Activated CD8-positive, alpha-beta memory T cell treated with anti-CD3 and anti-CD28 coated beads, Interleukin-2, amount 50 U/mL, for 4 hours (primary cell): ENCODE measurements around the gene CRTAP.
"Not testable (repeated sequence)": the region's sequence is repeated elsewhere in the genome, so short reads cannot be mapped to it uniquely, and the experiment has no call there.

Experiments
- DNase-seq: peaks from one replicate; pipeline ENCODE4 v3.0.0-alpha.2; 2020

Gene CRTAP

GRCh38 chr3:33113772-33114621 lies at the start of gene CRTAP:
Gene CRTAP (plus strand): TSS chr3:33114014. CDS start chr3:33114078, 64 bp downstream.
- peak; percentile 86 for DNase-seq

GRCh38 chr3:33064929-33065328 lies 48.9 kb upstream of the CRTAP start:
- DNase-seq = peak; percentile 39

- DNase-seq = no peak
Observed at GRCh38 chr3:33067484-33067883, 46.3 kb upstream of the CRTAP start.

DNA sequence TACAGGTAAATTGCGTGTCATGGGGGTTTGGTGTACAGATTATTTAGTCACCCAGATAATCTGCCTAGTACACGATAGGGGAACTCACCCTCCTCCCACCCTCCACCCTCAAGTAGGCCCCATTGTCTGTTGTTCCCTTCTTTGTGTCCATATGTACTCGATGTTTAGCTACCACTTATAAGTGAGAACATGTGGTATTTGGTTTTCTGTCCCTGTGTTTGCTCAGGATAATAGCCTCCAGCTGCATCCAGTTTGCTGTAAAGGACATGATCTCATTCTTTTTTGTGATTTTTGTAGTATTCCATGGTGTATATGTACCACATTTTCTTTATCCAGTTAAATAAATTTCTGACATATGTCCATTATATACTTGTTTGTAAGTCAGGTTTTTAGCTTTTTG lies 44.0 kb upstream of the CRTAP start:
- not testable (repeated sequence) for DNase-seq

DNA sequence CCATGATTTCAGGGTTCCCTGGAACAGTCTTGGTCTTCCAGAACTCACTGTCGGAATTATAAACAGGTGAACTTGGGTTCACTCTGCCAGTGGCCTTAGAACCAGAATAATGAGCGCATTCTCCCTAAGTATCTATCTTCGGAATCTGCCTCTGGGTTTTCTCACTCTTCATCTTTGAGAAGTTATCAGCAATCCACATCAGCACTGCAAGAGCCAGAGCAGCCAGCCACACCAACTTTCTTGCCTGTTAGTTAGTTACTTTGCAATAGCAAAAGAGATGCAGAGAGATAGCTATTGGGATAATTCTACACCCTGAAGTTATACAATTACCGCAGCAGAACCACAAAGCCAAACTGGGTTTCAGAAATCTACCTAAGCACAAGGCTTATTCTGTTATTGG lies 42.6 kb upstream of the CRTAP start:
- DNase-seq = no peak

- DNase-seq = no peak
Observed at GRCh38 chr3:33071946-33072345, 41.9 kb upstream of the CRTAP start.

- DNase-seq = peak; percentile 70
Observed at GRCh38 chr3:33074217-33075067, 39.4 kb upstream of the CRTAP start.

- no peak for DNase-seq
Observed at GRCh38 chr3:33075995-33076394, 37.8 kb upstream of the CRTAP start.

- no peak for DNase-seq
Observed at GRCh38 chr3:33076952-33077351, 36.9 kb upstream of the CRTAP start.

- no peak for DNase-seq
Observed at GRCh38 chr3:33077976-33078375, 35.8 kb upstream of the CRTAP start.

DNA sequence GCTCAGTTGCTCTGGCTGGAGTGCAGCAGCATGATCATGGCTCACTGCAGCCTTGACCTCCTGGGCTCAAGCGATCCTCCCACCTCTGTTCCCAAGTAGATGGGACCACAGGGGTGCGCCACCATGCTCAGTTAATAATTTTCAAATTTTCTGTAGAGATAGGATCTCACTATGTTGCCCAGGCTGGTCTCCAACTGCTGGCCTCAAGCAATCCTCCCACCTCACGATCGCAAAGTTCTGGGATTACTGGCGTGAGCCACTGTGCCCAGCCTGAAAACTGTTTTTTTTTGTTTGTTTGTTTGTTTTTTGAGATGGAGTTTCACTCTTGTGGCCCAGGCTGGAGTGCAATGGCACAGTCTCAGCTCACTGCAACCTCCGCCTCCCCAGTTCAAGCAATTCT lies 34.0 kb upstream of the CRTAP start:
- DNase-seq = not testable (repeated sequence)

DNA sequence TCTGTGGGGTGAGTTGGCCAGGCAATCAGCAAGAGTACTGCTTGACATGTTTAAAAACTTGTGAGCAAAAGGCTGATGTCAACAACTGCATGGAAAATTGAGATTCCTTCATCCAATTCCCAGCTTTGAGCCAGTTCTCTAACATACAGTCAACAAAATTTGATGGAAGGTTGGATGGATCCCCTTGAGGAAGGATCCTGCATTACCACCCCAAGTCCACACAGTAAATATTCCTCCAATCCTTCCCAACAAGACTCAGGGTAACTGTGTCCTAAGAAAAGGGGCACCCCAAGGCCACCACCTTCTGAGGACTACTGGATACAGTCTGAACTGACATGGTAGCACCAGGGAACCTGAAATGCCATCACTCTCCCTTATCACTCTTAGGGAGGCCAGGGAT lies 32.0 kb upstream of the CRTAP start:
- DNase-seq = no peak

DNA sequence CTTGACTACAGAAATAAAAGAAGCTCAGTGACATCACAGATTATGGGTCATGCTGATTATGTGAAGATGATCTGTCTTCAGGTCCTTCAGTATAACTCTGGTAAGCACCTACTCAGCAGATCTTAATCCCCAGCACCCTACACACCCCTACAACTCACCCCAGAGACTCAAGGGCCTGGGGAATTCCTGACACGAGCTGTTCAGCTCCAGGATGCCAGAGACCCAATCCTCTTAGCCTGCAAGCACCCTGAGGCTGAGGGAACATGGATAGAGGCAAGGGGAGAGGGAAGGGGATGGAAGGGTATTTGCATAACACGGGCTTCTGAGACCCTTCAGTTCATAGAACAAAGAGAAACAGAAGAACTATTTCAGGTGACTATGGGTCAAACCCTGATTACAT lies 29.9 kb upstream of the CRTAP start:
- no peak for DNase-seq

- DNase-seq = no peak
Observed at GRCh38 chr3:33088691-33089090, 25.1 kb upstream of the CRTAP start.

DNA sequence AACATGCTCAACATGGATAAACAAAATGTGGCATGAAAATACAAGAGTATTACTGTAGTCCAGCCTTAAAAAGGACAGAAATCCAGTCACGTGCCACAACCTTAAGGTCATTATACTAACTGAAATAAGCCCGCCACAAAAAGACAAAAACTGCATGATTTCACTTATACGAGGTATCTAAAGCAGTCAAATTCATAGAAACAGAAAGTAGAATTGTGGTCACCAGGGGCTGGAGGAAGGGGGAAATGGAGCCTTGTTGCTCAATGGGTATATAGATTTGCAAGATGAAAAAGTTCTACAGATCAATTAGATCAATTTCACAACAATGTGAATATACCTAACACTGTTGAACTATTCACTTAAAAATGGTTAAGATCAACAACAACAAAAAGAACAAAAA lies 24.3 kb upstream of the CRTAP start:
- DNase-seq = no peak

DNA sequence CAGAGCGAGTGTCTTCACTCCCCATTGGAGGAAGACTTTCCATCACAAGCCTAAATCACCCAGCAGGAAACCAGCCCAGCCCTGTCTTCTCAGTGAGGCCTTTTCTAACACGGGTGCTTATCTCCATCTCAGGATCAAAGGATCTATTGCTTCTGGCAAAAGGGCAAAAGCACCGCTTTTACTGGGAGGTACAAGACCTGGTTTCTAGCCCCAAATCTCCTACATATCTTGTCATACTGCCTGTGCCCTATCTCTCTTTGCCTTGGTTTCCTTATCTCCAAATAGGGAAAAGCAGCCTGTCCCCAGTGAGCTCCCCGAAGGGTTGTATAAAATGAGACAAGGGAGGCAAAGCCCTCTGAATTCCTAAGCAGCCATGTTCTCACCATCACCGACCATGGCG lies 22.1 kb upstream of the CRTAP start:
- DNase-seq = no peak

DNA sequence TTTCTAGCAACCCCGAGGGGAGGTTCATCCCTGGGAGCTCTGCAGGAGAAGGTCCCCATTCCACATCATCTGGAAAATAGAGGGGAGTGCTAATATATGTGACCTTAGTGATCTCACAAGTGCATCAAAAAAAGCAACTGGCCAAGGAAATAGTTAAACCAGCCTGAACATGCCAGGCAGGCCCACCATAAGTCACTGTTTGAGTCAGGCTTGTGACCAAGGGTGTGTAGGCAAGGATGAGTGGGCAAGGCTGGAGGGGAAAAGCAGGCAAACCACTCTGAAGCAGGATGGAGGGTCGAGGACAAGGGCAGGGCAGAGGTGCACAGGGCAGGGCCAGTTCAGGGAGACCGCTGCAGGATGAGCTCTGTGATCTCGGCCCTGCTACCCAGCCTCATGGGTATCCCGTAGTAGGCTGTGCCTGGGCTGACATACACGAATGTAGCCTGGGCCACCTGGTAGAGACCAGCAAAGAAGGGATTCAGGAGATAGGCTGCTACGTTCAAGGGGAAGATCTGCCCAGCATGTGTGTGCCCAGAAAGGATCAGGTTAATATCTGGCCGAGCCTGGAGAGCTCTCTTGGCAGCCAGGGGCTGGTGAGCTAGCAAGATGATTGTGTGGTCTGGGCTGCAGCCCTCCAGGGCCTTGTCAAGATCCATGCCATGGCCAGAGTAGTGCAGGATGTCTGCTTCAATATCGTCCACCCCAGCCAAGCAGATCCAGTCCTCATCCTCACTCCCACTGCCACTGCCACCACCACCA lies 21.1 kb upstream of the CRTAP start:
- DNase-seq = no peak

- DNase-seq = no peak
Observed at GRCh38 chr3:33093847-33094246, 20.0 kb upstream of the CRTAP start.

DNA sequence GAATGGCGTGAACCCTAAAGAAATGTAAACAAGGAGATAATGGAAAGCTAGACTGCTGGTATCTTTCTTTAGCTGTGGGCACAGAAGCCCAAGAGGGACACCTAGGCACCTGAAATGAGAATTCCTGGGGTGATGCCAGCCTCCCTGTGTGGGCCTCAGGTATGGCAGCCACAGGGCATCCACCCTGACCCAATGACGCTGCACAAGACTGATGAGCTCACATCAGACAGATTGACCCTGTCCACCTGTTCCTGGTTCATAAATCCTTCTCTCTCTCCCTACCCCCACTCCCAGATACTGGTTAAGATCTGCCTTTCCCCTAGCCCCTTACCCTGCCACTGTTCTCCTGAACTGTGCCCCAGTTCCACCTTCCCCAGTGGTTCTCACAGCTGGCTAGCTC lies 18.4 kb upstream of the CRTAP start:
- DNase-seq = no peak

GRCh38 chr3:33096093-33096868 lies 17.5 kb upstream of the CRTAP start:
- DNase-seq = peak; percentile 39

- DNase-seq = no peak
Observed at GRCh38 chr3:33099109-33099645, 14.6 kb upstream of the CRTAP start.

- DNase-seq = no peak
Observed at GRCh38 chr3:33099701-33100100, 14.1 kb upstream of the CRTAP start.
